ENCODE measurements around the gene SYNCRIP.
"Not testable (repeated sequence)": the region's sequence is repeated elsewhere in the genome, so short reads cannot be mapped to it uniquely, and the experiment has no call there.

SYNCRIP gene

GRCh38 chr6:85642774-85643536 is at the start of gene SYNCRIP:
Gene SYNCRIP (minus strand): TSS chr6:85642886. CDS start chr6:85641439, 1,447 bp downstream.
- DNase-seq (ENCODE audit: low read depth in 2 of 2) = peak; percentile 95 to 98

GRCh38 chr6:85691478-85691877 is 48.8 kb upstream of the SYNCRIP start:
- DNase-seq (ENCODE audit: low read depth in 2 of 2) = no peak

GRCh38 chr6:85690071-85690470 is 47.4 kb upstream of the SYNCRIP start:
- no peak for DNase-seq (ENCODE audit: low read depth in 2 of 2)

- DNase-seq (ENCODE audit: low read depth in 2 of 2) = no peak
These were observed 43.0 kb upstream of the SYNCRIP start for GRCh38 chr6:85685713-85686112.

GRCh38 chr6:85684809-85685171 is 42.1 kb upstream of the SYNCRIP start:
- no peak for DNase-seq (ENCODE audit: low read depth in 2 of 2)

- DNase-seq (ENCODE audit: low read depth in 2 of 2) = no peak
These were observed 41.6 kb upstream of the SYNCRIP start for GRCh38 chr6:85684133-85684808.

- DNase-seq (ENCODE audit: low read depth in 2 of 2) = not testable (repeated sequence)
These were observed 39.2 kb upstream of the SYNCRIP start for GRCh38 chr6:85681899-85682298.

GRCh38 chr6:85680388-85680787 is 37.7 kb upstream of the SYNCRIP start:
- no peak for DNase-seq (ENCODE audit: low read depth in 2 of 2)

- DNase-seq (ENCODE audit: low read depth in 2 of 2) = no peak
These were observed 36.9 kb upstream of the SYNCRIP start for GRCh38 chr6:85679445-85680123.

GRCh38 chr6:85678602-85679444 is 36.1 kb upstream of the SYNCRIP start:
- peak; percentile 93 to 96 for DNase-seq (ENCODE audit: low read depth in 2 of 2)

- no peak for DNase-seq (ENCODE audit: low read depth in 2 of 2)
These were observed 35.4 kb upstream of the SYNCRIP start for GRCh38 chr6:85678026-85678601.

GRCh38 chr6:85677234-85677956 is 34.7 kb upstream of the SYNCRIP start:
- DNase-seq (ENCODE audit: low read depth in 2 of 2) = no peak

GRCh38 chr6:85676086-85676729 is 33.5 kb upstream of the SYNCRIP start:
- DNase-seq (ENCODE audit: low read depth in 2 of 2) = no peak

GRCh38 chr6:85675030-85675819 is 32.5 kb upstream of the SYNCRIP start:
- no peak for DNase-seq (ENCODE audit: low read depth in 2 of 2)

- no peak for DNase-seq (ENCODE audit: low read depth in 2 of 2)
These were observed 31.9 kb upstream of the SYNCRIP start for GRCh38 chr6:85674604-85675003.

GRCh38 chr6:85673198-85674139 is 30.8 kb upstream of the SYNCRIP start:
- DNase-seq (ENCODE audit: low read depth in 2 of 2) = no peak

- DNase-seq (ENCODE audit: low read depth in 2 of 2) = no peak
These were observed 29.9 kb upstream of the SYNCRIP start for GRCh38 chr6:85672623-85673022.

- DNase-seq (ENCODE audit: low read depth in 2 of 2) = no peak
These were observed 29.4 kb upstream of the SYNCRIP start for GRCh38 chr6:85672050-85672449.
